Body of pancreas (tissue), 4 donors: Measurements from ENCODE around the gene VKORC1. TPM values are rescaled to one million over a fixed set of nuclear protein-coding genes. Genes with fewer than 3 reads are reported as not detected.
"Not testable (repeated sequence)": the region's sequence is repeated elsewhere in the genome, so short reads cannot be mapped to it uniquely, and the experiment has no call there.

Experiments used
- ATAC-seq: fragments of 150-250 bp; one replicate; pipeline ENCODE4 v1.9.1; 2016
- DNase-seq, 4 donors: peaks; one replicate each; pipeline ENCODE4 v3.0.0-alpha.2; 2019
- H3K27ac ChIP-seq, 4 donors: fragments of 200-600 bp; sonication (generic); 1 replicate in 3 of 4; 2 replicates in 1 of 4; pipeline versions ENCODE4 v1.5.1 to v1.6.1; 2016 to 2019; ENCODE audit warnings: mild to moderate bottlenecking in 1 of 4, mixed read lengths in 1 of 4, moderate library complexity in 1 of 4
- H3K27me3 ChIP-seq, 2 donors: fragments of 200-600 bp; sonication (generic); one replicate each; pipeline ENCODE4 v1.6.0; 2016; ENCODE audit warnings: mild to moderate bottlenecking in 1 of 2
- H3K36me3 ChIP-seq, 2 donors: fragments of 200-600 bp; sonication (generic); replicated peaks in 1 of 2; 2 replicates each; pipeline ENCODE4 v1.5.1; 2016; ENCODE audit warnings: low read depth in 2 of 2; ENCODE audit not compliant: insufficient read depth in 1 of 2
- H3K4me1 ChIP-seq: fragments of 200-600 bp; sonication (generic); one replicate; pipeline ENCODE4 v1.6.0; 2016
- H3K4me3 ChIP-seq, 2 donors: fragments of 200-600 bp; sonication (generic); 1 replicate in 1 of 2; 2 replicates in 1 of 2; pipeline ENCODE4 v1.5.1; 2016 to 2019
- H3K9me3 ChIP-seq, 3 donors: fragments of 200-600 bp; sonication (generic); 1 replicate in 2 of 3; 2 replicates in 1 of 3; pipeline ENCODE4 v1.5.1; 2016
- POLR2A ChIP-seq, 3 donors: fragments of 450-650 bp; IDR thresholded peaks; one replicate each; pipeline ENCODE4 v1.6.1; 2016; ENCODE audit warnings: antibody characterized with exemption in 3 of 3, mild to moderate bottlenecking in 2 of 3
- WGBS, 2 donors: methylation state at CpG; one replicate each; pipeline ENCODE4 v1.1.5; 2017; 5-methylcytosine and 5-hydroxymethylcytosine counted together
- intact Hi-C: fragments of 100-400 bp; cut with DNase I; formaldehyde crosslinking; loops from one replicate; pipeline ENCODE4 v1.15.1; 2023
- total RNA-seq, 2 donors: library from RNA; depleted of rRNA; stranded (reverse); fragments of >200 nt; gene quantifications; one replicate each; pipeline ENCODE4 v1.1.0, GENCODE V29; 2016
- TF ChIP-seq, protein P1 (sequence below), 7 experiments: fragments of 450-650 bp in 4 of 7; fragments of 200-600 bp in 3 of 7; sonication (generic) in 3 of 7; IDR thresholded peaks; one replicate each; pipeline ENCODE4 v1.5.1; 2016 to 2019; ENCODE audit warnings: antibody characterized with exemption in 7 of 7

The VKORC1 gene
- total RNA-seq, 2 donors from 2014 or later: 42.5 to 104 TPM

DNA sequence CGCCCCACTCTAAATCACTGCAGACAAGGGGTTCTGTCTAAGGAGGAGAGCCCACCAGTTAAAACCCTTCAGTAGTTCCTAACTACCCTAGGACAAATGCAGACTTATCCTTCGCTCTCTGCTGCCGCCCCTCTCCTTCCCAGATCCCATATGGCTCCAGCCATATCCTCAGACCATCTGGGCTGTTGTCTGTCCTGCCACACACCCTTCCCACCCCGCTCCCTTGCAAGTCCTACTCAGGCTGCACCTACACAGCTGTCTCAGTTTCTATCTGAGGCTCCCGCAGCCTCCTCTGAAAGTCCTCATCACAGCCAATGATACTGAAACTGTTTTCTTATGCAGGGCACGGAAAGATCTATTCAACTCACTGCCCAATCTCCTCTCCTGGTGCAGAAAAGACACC, 12.9 kb upstream of the VKORC1 start:
- Histone ChIP-seq H3K4me1 (peaks cover 51% of the 10 kb centered on the region), H3K27me3 (no peaks in the 10 kb centered on the region), H3K4me3 (no peak overlapping the region), H3K9me3 (no peaks in the 10 kb centered on the region), H3K27ac (peak overlapping the region in 1 of 4 donors; percentile 92), H3K36me3 (peaks cover 0 to 6% of the 10 kb centered on the region in 2 donors)
- DNase-seq: no peak
- WGBS, 2 donors: 92% methylated on average over 6 of the region's 6 CpGs
- no peak for TF ChIP-seq POLR2A (IDR thresholded peaks at IDR 0.05)
- TF ChIP-seq, protein P1, sequence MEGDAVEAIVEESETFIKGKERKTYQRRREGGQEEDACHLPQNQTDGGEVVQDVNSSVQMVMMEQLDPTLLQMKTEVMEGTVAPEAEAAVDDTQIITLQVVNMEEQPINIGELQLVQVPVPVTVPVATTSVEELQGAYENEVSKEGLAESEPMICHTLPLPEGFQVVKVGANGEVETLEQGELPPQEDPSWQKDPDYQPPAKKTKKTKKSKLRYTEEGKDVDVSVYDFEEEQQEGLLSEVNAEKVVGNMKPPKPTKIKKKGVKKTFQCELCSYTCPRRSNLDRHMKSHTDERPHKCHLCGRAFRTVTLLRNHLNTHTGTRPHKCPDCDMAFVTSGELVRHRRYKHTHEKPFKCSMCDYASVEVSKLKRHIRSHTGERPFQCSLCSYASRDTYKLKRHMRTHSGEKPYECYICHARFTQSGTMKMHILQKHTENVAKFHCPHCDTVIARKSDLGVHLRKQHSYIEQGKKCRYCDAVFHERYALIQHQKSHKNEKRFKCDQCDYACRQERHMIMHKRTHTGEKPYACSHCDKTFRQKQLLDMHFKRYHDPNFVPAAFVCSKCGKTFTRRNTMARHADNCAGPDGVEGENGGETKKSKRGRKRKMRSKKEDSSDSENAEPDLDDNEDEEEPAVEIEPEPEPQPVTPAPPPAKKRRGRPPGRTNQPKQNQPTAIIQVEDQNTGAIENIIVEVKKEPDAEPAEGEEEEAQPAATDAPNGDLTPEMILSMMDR (IDR thresholded peaks at IDR 0.05): no peak
- intact Hi-C loops: no loop called here
- no peak for ATAC-seq

DNA sequence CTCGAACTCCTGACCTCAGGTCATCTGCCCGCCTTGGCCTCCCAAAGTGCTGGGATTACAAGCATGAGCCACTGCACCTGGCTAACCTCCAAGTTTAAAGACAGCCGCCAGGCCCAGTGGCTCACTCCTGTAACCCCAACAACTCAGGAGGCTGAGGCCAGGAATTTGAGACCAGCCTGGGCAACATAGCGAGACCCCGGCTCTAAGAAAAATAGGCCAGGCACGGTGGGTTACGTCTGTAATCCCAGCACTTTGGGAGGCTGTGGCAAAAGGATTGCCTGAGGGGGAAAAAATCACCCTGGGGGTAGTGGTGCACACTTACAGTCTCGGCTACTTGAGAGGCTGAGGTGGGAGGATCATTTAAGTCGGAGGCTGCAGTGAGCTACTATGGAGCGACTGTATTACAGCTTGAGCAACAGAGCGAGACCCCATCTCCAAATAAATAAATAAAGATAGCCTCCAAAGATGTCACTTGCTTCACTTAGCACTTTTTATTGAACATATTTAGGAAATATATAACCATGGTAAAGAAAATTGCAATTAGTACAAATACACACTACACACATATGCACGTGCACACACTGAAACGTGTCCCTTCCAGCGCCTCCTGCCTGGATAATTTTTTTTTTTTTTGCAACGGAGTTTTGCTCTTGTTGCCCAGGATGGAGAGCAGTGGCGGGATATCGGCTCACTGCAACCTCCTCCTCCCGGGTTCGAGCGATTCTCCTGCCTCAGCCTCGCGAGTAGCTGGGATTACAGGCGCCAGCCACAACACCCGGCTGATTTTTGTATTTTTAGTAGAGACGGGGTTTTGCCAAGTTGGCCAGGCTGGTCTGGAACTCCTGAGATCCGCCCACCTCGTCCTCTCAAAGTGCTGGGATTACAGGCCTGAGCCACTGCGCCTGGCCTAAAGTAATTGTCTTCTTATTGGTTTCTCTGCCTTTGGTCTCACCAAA, 12.2 kb upstream of the VKORC1 start:
- no peak for TF ChIP-seq POLR2A (IDR thresholded peaks at IDR 0.05)
- TF ChIP-seq, protein P1 (IDR thresholded peaks at IDR 0.05): no peak
- Histone ChIP-seq H3K27me3 (no peaks in the 10 kb centered on the region), H3K27ac (peak overlapping the region in 2 of 4 donors; percentile 73 to 87), H3K4me3 (no peak overlapping the region), H3K9me3 (no peaks in the 10 kb centered on the region), H3K36me3 (peaks cover 0 to 2% of the 10 kb centered on the region in 2 donors), H3K4me1 (peaks cover 45% of the 10 kb centered on the region)
- intact Hi-C loops: no loop called here
- no peak for ATAC-seq
- DNase-seq: no peak
- WGBS, 2 donors: 93 to 94% methylated on average over 28 of the region's 28 CpGs

DNA sequence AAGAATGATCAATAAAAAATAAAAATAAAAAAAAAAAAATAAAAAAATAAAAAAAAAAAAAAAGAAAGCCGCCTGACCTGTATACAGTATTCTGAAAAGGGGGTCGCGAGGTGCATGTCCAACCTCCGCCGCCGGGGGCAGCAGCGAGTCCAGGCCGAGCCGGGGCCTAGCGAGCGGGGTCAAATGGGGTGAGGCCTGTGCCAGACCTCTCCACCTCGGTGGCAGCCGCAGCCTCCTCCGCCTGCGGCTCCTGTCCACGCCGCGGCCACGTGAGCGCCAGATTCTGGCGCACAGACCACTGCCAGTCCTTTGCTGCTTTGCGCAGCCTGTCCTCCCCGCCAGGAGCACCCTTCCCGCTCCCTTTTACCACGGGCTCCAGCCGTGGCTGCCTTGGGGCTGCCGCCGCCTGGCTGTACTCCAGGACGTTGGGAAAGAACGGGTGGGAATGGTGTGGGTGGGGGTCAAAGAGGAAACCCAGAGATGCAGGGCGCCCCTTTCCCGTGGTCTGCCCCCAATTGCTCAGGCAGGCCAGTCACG, 11.1 kb upstream of the VKORC1 start:
- Histone ChIP-seq H3K4me1 (peaks cover 36% of the 10 kb centered on the region), H3K27me3 (no peaks in the 10 kb centered on the region), H3K36me3 (no peaks in the 10 kb centered on the region), H3K27ac (peak overlapping the region in 3 of 4 donors; percentile 73 to 87 (median 84)), H3K4me3 (no peak overlapping the region), H3K9me3 (no peaks in the 10 kb centered on the region)
- TF ChIP-seq, protein P1 (IDR thresholded peaks at IDR 0.05): peak; percentile 89 to 100 (median 93)
- TF ChIP-seq POLR2A (IDR thresholded peaks at IDR 0.05): peak in 1 of 3 donors; percentile 28
- peak; percentile 95 for ATAC-seq
- intact Hi-C loops: no loop called here
- whole genome bisulfite sequencing, 2 donors: 7 to 8% methylated on average over 33 of the region's 33 CpGs
- DNase-seq: peak; percentile 92 to 94 (median 92)

DNA sequence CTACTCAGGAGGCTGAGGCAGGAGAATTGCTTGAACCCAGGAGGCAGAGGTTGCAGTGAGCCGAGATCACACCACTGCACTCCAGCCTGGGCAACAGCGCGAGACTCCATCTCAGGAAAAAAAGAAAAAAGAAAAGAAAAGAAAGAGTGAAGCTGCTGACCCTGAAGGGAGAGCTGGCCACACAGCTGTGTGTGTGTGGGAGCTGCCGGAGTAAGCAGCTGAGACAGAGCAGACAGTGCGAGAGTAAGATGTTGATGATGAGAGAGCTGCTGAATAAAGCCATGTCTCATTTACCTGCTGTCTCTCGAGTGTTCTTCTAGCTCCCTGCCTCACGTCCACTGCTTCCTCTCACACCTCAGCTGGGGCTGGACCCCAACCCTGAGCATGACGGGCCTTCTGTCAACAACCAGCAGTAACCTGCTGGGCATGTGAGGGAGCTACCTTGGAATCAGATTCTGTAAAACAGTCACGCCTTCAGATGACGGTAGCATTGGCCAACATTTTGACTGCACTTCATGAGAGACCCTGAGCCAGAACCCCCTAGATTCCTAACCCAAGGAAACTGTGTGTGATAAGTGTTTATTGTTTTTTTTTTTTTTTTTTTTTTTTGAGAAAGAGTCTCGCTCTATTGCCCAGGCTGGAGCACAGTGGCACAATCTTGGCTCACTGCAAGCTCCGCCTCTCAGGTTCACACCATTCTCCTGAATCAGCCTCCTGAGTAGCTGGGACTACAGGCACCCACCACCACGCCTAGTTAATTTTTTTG, 6.5 kb upstream of the VKORC1 start:
- intact Hi-C loops: loop anchor here (5.0 kb wide), 1 partner anchor 46 kb away; no protein-coding TSS in a partner anchor
- WGBS, 2 donors: 80 to 85% methylated on average over 12 to 13 of the region's 13 CpGs
- not testable (repeated sequence) for DNase-seq, ATAC-seq, H3K4me3 ChIP-seq, H3K9me3 ChIP-seq, H3K4me1 ChIP-seq, H3K36me3 ChIP-seq, H3K27ac ChIP-seq, H3K27me3 ChIP-seq
